HFFc6 (cell line): Measurements from ENCODE around the gene ANO10. TPM values are rescaled to one million over a fixed set of nuclear protein-coding genes. Genes with fewer than 3 reads are reported as not detected.

Experiments used
- DNase-seq: peaks from one replicate; pipeline ENCODE4 v3.0.0-alpha.2; 2018
- H3K27ac Mint-ChIP-seq: 2 replicates; pipeline ENCODE4 v1.8.0; 2020; ENCODE audit warnings: mild to moderate bottlenecking, mixed read lengths
- H3K27me3 Mint-ChIP-seq: 2 replicates; pipeline ENCODE4 v1.8.0; 2021; ENCODE audit warnings: mild to moderate bottlenecking, moderate library complexity, mixed read lengths; ENCODE audit not compliant: insufficient read depth
- H3K36me3 Mint-ChIP-seq: 2 replicates; pipeline ENCODE4 v1.8.0; 2021; ENCODE audit warnings: low read depth, mixed read lengths
- H3K4me1 Mint-ChIP-seq: 2 replicates; pipeline ENCODE4 v1.8.0; 2020; ENCODE audit warnings: low read depth, mixed read lengths
- H3K4me3 Mint-ChIP-seq: 2 replicates; pipeline ENCODE4 v1.8.0; 2020; ENCODE audit warnings: mild to moderate bottlenecking, moderate library complexity, mixed read lengths
- H3K9me3 Mint-ChIP-seq: 2 replicates; pipeline ENCODE4 v1.8.0; 2020; ENCODE audit warnings: mild to moderate bottlenecking, mixed read lengths
- CTCF ChIP-seq: fragments of 200-600 bp; sonication (generic); IDR thresholded peaks from 2 replicates; pipeline ENCODE4 v1.5.0; 2021; ENCODE audit warnings: antibody characterized with exemption, mild to moderate bottlenecking
- total RNA-seq, 6 experiments: library from RNA; stranded (reverse); fragmentation: NEBNext Ultra II Directional; extraction: Animal tissue kit (Norgen Biotek cat#: 25700); gene quantifications; 2 replicates in 1 of 6; 3 replicates in 5 of 6; pipeline ENCODE4 v1.2.3, GENCODE V29; 2021

Gene ANO10
- total RNA-seq, 6 experiments from 2014 or later: 78.3 to 103 (median 90.8) TPM

DNA sequence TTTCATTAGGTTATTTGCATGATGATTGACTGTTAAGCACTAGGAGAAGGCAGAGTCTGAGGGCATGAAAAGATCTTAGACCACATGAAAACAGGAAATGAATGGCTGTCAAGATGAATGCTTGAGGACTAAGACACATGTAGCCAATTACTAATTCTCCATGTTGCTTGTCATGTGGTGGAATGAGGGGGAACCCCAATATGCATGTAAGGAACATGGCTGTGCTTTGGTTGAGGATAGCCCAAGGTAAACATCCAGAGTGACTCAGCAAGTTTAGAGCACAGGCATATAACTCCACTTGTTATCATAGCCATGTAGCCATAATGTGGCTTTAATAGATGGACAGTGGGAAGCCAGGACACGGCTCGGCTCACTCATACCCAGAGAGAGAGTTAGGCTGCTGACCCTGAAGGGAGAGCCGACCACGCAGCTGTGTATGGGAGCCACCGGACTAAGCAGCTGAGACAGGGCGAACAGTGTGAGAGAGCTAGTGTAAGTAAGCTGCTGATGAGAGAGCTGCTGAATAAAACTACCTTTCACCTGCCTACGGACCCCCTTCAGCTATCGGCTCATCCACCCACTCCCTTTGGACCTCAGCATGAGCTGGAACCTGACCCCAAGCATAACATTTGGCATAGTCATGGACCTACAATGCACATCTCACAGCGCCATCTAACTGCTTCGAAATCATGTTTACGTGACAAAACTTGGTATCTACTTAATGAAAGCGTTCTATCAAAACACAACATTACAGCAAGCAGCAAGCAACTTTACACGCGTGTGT lies 37.6 kb downstream of the ANO10 start:
- DNase-seq: no peak
- Mint-ChIP-seq H3K27ac (peak overlapping the region; percentile 66), H3K9me3 (no peaks in the 10 kb centered on the region), H3K4me1 (peaks cover 41% of the 10 kb centered on the region), H3K36me3 (peaks cover 12% of the 10 kb centered on the region), H3K4me3 (no peak overlapping the region), H3K27me3 (no peaks in the 10 kb centered on the region)
- no peak for TF ChIP-seq CTCF

DNA sequence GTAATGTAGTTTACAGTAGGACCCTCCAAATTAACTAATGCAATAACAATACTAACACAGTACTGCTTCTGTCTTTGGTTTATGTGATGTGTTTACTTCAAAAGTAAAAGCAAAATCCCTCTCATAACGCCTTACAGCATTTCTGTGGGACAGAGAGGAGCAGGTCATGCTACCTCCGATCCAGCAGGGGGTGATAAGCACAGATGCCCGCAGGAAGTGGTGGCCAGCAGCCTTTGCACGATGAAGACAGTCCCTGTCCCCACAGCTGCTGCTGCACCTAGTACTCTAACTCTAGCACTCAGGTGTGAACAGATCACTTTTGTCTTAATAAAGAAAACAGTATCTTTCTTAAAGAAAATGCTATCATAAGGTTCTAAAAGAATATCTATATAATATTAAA lies 38.3 kb downstream of the ANO10 start:
- peak; percentile 41; the same call in 1 of the 2 replicates for TF ChIP-seq CTCF

DNA sequence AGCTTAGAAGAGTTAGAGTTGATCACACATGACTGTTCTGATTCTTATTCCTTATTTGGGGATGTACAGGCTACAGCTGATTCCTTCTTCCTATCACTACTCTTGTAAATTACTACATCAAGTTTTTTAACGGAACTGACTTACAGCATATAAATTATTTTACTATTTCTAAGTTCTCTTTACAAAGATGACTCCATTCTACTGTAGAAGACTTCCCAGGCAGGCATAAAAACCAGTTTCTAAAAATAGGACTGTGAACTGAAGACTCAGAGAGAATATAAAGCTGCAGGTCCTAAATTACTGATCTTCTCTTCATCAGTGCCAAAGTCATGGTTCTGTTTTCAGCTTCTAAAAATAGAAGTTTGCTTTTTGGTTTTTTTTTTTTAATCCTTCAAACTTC lies 38.9 kb downstream of the ANO10 start:
- peak overlapping the region; percentile 30; the same call in 1 of the 2 replicates for H3K27ac Mint-ChIP-seq
- no peak overlapping the region for H3K4me3 Mint-ChIP-seq
- no peak for TF ChIP-seq CTCF
- DNase-seq: no peak
- no peaks in the 10 kb centered on the region for H3K9me3 Mint-ChIP-seq
- peaks cover 12% of the 10 kb centered on the region for H3K36me3 Mint-ChIP-seq
- H3K4me1 Mint-ChIP-seq: peaks cover 41% of the 10 kb centered on the region
- H3K27me3 Mint-ChIP-seq: no peaks in the 10 kb centered on the region; the same call in 1 of the 2 replicates

More for the DNA sequence above, 38.3 kb downstream of the ANO10 start:
- Mint-ChIP-seq H3K27me3 (no peaks in the 10 kb centered on the region), H3K36me3 (peaks cover 12% of the 10 kb centered on the region), H3K4me1 (peaks cover 41% of the 10 kb centered on the region), H3K9me3 (no peaks in the 10 kb centered on the region), H3K4me3 (no peak overlapping the region), H3K27ac (peak overlapping the region; percentile 30; the same call in 1 of the 2 replicates)
- DNase-seq: no peak

- DNase-seq: peak; percentile 28
- H3K27me3 Mint-ChIP-seq: no peaks in the 10 kb centered on the region; the same call in 1 of the 2 replicates
- peak overlapping the region; percentile 75 for H3K27ac Mint-ChIP-seq
- H3K36me3 Mint-ChIP-seq: peaks cover 24% of the 10 kb centered on the region
- no peaks in the 10 kb centered on the region for H3K9me3 Mint-ChIP-seq
- TF ChIP-seq CTCF: no peak
- H3K4me3 Mint-ChIP-seq: peak overlapping the region; percentile 42; the same call in 1 of the 2 replicates
- peaks cover 41% of the 10 kb centered on the region for H3K4me1 Mint-ChIP-seq
Measured at GRCh38 chr3:43581343-43581742, 40.5 kb downstream of the ANO10 start.

DNA sequence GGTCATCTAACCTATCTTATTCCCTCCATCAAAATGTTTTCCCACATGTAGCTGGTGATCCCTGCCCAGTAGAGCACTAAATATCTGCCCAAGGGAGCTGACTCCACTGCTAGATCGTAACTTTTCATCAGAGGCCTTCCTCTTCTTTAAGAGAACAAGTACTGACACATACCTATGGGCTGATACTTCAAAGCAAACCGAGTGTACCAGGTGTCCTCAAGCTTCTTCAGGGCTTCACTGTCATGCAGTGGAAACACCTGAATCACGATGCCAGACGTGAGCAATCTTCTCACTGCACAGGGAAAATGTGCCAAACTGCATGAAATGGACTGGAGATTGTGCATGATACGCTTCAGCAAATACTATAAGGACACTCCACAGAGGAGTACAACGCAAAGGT lies 41.6 kb downstream of the ANO10 start:
- Mint-ChIP-seq H3K27me3 (no peaks in the 10 kb centered on the region; the same call in 1 of the 2 replicates), H3K4me1 (peaks cover 38% of the 10 kb centered on the region), H3K4me3 (no peak overlapping the region), H3K9me3 (no peaks in the 10 kb centered on the region), H3K27ac (no peak overlapping the region), H3K36me3 (peaks cover 31% of the 10 kb centered on the region)
- TF ChIP-seq CTCF: no peak
- DNase-seq: no peak
